HG03095 (cell line): ENCODE data around the gene ATXN1.
A peak's percentile ranks its signal among the peaks of the same experiment; 100 is the strongest.

Experiments used
- ATAC-seq: cut with Tn5 transposase; IDR thresholded peaks from one replicate; pipeline ENCODE4 v1.9.1; 2021; ENCODE audit warnings: moderate library complexity; ENCODE audit not compliant: unreplicated experiment

The ATXN1 gene

GRCh38 chr6:16683641-16684194, 77.5 kb downstream of the ATXN1 start:
- ATAC-seq, result no peak

- no peak for ATAC-seq
Observed at GRCh38 chr6:16681260-16681873, 79.9 kb downstream of the ATXN1 start.

GRCh38 chr6:16679050-16679449, 82.2 kb downstream of the ATXN1 start:
- no peak for ATAC-seq

- ATAC-seq, result no peak
Observed at GRCh38 chr6:16677458-16677857, 83.8 kb downstream of the ATXN1 start.

- no peak for ATAC-seq
Observed at GRCh38 chr6:16676978-16677377, 84.3 kb downstream of the ATXN1 start.

GRCh38 chr6:16676376-16676775, 84.9 kb downstream of the ATXN1 start:
- ATAC-seq, result no peak

- ATAC-seq, result no peak
Observed at GRCh38 chr6:16674801-16675392, 86.4 kb downstream of the ATXN1 start.

GRCh38 chr6:16673011-16673797, 88.1 kb downstream of the ATXN1 start:
- no peak for ATAC-seq

- no peak for ATAC-seq
Observed at GRCh38 chr6:16671302-16672289, 89.7 kb downstream of the ATXN1 start.

- peak; percentile 33 for ATAC-seq
Observed at GRCh38 chr6:16670617-16671051, 90.6 kb downstream of the ATXN1 start.

- ATAC-seq, result peak; percentile 64
Observed at GRCh38 chr6:16670183-16670582, 91.1 kb downstream of the ATXN1 start.

GRCh38 chr6:16669227-16669626, 92.0 kb downstream of the ATXN1 start:
- no peak for ATAC-seq

GRCh38 chr6:16667509-16667908, 93.8 kb downstream of the ATXN1 start:
- no peak for ATAC-seq

GRCh38 chr6:16665992-16666391, 95.3 kb downstream of the ATXN1 start:
- no peak for ATAC-seq

- no peak for ATAC-seq
Observed at GRCh38 chr6:16665182-16665581, 96.1 kb downstream of the ATXN1 start.

- no peak for ATAC-seq
Observed at GRCh38 chr6:16663901-16664300, 97.4 kb downstream of the ATXN1 start.

GRCh38 chr6:16660157-16660497, 101.1 kb downstream of the ATXN1 start:
- ATAC-seq, result no peak

- ATAC-seq, result no peak
Observed at GRCh38 chr6:16659466-16660156, 101.6 kb downstream of the ATXN1 start.

- no peak for ATAC-seq
Observed at GRCh38 chr6:16658348-16659034, 102.8 kb downstream of the ATXN1 start.

- ATAC-seq, result no peak
Observed at GRCh38 chr6:16657768-16658167, 103.5 kb downstream of the ATXN1 start.
